Adrenal gland (tissue), 12 donors: ENCODE results near the gene RUFY2. TPM values are rescaled to one million over a fixed set of nuclear protein-coding genes. Genes with fewer than 3 reads are reported as not detected.
A peak's percentile ranks its signal among the peaks of the same experiment; 100 is the strongest.
"Not testable (repeated sequence)": the region's sequence is repeated elsewhere in the genome, so short reads cannot be mapped to it uniquely, and the experiment has no call there.

Source experiments
- DNase-seq, 7 donors: peaks; one replicate each; pipeline ENCODE4 v3.0.0-alpha.2; 2019 to 2020
- H3K27ac ChIP-seq, 5 donors: fragments of 200-600 bp; sonication (generic) in 4 of 5; 1 replicate in 3 of 5; 2 replicates in 2 of 5; pipeline versions ENCODE4 v1.5.1 to v1.8.0; 2016 to 2020; ENCODE audit warnings: mild to moderate bottlenecking in 1 of 5
- H3K27me3 ChIP-seq: fragments of 200-600 bp; 2 replicates; pipeline ENCODE4 v1.8.0; 2021
- H3K36me3 ChIP-seq, 2 donors: fragments of 200-600 bp; replicated peaks in 1 of 2; 1 replicate in 1 of 2; 2 replicates in 1 of 2; pipeline versions ENCODE4 v1.5.1 to v1.8.0; 2018 to 2022
- H3K4me1 ChIP-seq, 2 donors: fragments of 200-600 bp; replicated peaks in 1 of 2; 1 replicate in 1 of 2; 2 replicates in 1 of 2; pipeline versions ENCODE4 v1.5.1 to v1.8.0; 2018 to 2021
- H3K4me3 ChIP-seq, 4 donors: fragments of 200-600 bp; sonication (generic) in 3 of 4; one replicate each; pipeline ENCODE4 v1.5.1; 2016 to 2018
- H3K9me3 ChIP-seq, 3 donors: fragments of 200-600 bp; sonication (generic) in 1 of 3; replicated peaks in 1 of 3; 1 replicate in 2 of 3; 2 replicates in 1 of 3; pipeline versions ENCODE4 v1.5.1 to v1.8.0; 2016 to 2021
- CTCF ChIP-seq, 6 experiments: fragments of 450-650 bp in 4 of 6; fragments of 200-600 bp in 2 of 6; sonication (generic) in 1 of 6; IDR thresholded peaks; 1 replicate in 5 of 6; 2 replicates in 1 of 6; pipeline versions ENCODE4 v1.5.1 to v1.8.0; 2016 to 2021; ENCODE audit warnings: antibody characterized with exemption in 6 of 6, mild to moderate bottlenecking in 2 of 6, moderate library complexity in 1 of 6
- POLR2A ChIP-seq, 2 donors: fragments of 450-650 bp; IDR thresholded peaks; one replicate each; pipeline ENCODE4 v1.6.1; 2017; ENCODE audit warnings: antibody characterized with exemption in 2 of 2, mild to moderate bottlenecking in 2 of 2, moderate library complexity in 1 of 2
- WGBS, 4 donors: extraction: QIAGEN DNeasy Blood & Tissue Kit in 2 of 4; methylation state at CpG; one replicate each; pipeline versions ENCODE4 v1.1.5 to v1.1.7; 2013 to 2017; 5-methylcytosine and 5-hydroxymethylcytosine counted together
- intact Hi-C, 2 donors: fragments of 100-400 bp; cut with DNase I; formaldehyde crosslinking; loops; one replicate each; pipeline versions ENCODE4 v1.14.1 to v1.15.0; 2022 to 2023
- polyA plus RNA-seq, 3 donors: library from polyadenylated mRNA; stranded (reverse); fragments of 200-250 nt in 2 of 3; fragments of 350-450 nt in 1 of 3; fragmentation: Illumina TruSeq in 1 of 3; extraction: RNeasy Lipid Tissue Mini Kit (QIAGEN cat#74804) in 1 of 3; gene quantifications; one replicate each; pipeline ENCODE4 v1.2.3, GENCODE V29; 2013 to 2014
- total RNA-seq, 9 donors: library from RNA; depleted of rRNA in 4 of 9; stranded (reverse); fragments of >200 nt in 4 of 9; fragments of 120-200 nt in 1 of 9; fragmentation: NEBNext Ultra II Directional in 1 of 9; extraction: Animal tissue kit (Norgen Biotek cat#: 25700) in 1 of 9; gene quantifications; one replicate each; pipeline versions ENCODE4 v1.1.0 to v1.2.4, GENCODE V29; 2013 to 2023
- donor health status: healthy with polysubstance abuse.
- donor health status: Bipolar disorder and iron deficiency.
- donor health status: DM: yes; HTN: yes; CAD: no.
- donor health status: DM: no; HTN: no; CAD: no.
- donor health status: DM: no; HTN: no; CAD: no.
- donor health status: DM: yes; HTN: yes; CAD: no.

RUFY2 gene
- total and polyA plus RNA-seq, 12 donors, result 6.5 to 26.0 (median 15.5) TPM

GRCh38 chr10:68327889-68328786 is 78.9 kb downstream of the RUFY2 start:
- intact Hi-C loops, result no loop called here
- H3K4me3 ChIP-seq, result peak overlapping the region in 1 of 4 donors; percentile 46
- 2 to 8% (median 4%) methylated on average over 4 of the region's 4 CpGs for WGBS, 4 donors

GRCh38 chr10:68324396-68324795 is 82.7 kb downstream of the RUFY2 start:
- H3K4me3 ChIP-seq, H3K9me3 ChIP-seq, H3K36me3 ChIP-seq, H3K27me3 ChIP-seq, H3K27ac ChIP-seq, intact Hi-C loops, DNase-seq: not testable (repeated sequence)
- 89 to 95% (median 92%) methylated on average over 4 of the region's 4 CpGs for WGBS, 4 donors
- H3K4me1 ChIP-seq, result peaks cover 17 to 20% of the 10 kb centered on the region in 2 donors

More at GRCh38 chr10:68327889-68328786, 78.9 kb downstream of the RUFY2 start:
- Histone ChIP-seq H3K36me3 (no peaks in the 10 kb centered on the region), H3K9me3 (no peaks in the 10 kb centered on the region), H3K4me1 (peaks cover 28% of the 10 kb centered on the region in 2 donors), H3K27me3 (no peaks in the 10 kb centered on the region), H3K27ac (peak overlapping the region; percentile 49 to 93 (median 88))
- no peak for TF ChIP-seq CTCF (IDR thresholded peaks at IDR 0.05)
- TF ChIP-seq POLR2A (IDR thresholded peaks at IDR 0.05), result peak in 1 of 2 donors; percentile 31
- DNase-seq, result peak in 6 of 7 donors; percentile 26 to 61 (median 38)

GRCh38 chr10:68318331-68319059 is 88.6 kb downstream of the RUFY2 start:
- 83 to 91% (median 87%) methylated on average over 1 of the region's 1 CpG for WGBS, 4 donors
- Histone ChIP-seq H3K36me3 (no peaks in the 10 kb centered on the region), H3K27ac (no peak overlapping the region), H3K4me1 (no peaks in the 10 kb centered on the region), H3K27me3 (no peaks in the 10 kb centered on the region), H3K9me3 (peaks cover 0 to 8% (median 0%) of the 10 kb centered on the region in 3 donors), H3K4me3 (no peak overlapping the region)
- intact Hi-C loops, result no loop called here
- DNase-seq, result no peak
- TF ChIP-seq POLR2A (IDR thresholded peaks at IDR 0.05) (no peak), CTCF (IDR thresholded peaks at IDR 0.05) (no peak)

GRCh38 chr10:68315582-68315981 is 91.5 kb downstream of the RUFY2 start:
- DNase-seq, result no peak
- Histone ChIP-seq H3K4me3 (no peak overlapping the region), H3K27ac (no peak overlapping the region), H3K4me1 (no peaks in the 10 kb centered on the region), H3K27me3 (no peaks in the 10 kb centered on the region), H3K9me3 (peaks cover 0 to 8% (median 0%) of the 10 kb centered on the region in 3 donors), H3K36me3 (no peaks in the 10 kb centered on the region)
- TF ChIP-seq POLR2A (IDR thresholded peaks at IDR 0.05), result no peak
- TF ChIP-seq CTCF (IDR thresholded peaks at IDR 0.05), result no peak
- intact Hi-C loops, result no loop called here
- WGBS, 4 donors, result 90 to 95% (median 92%) methylated on average over 1 of the region's 1 CpG

GRCh38 chr10:68314930-68315329 is 92.1 kb downstream of the RUFY2 start:
- H3K27ac ChIP-seq, intact Hi-C loops, H3K36me3 ChIP-seq, DNase-seq, H3K9me3 ChIP-seq, H3K27me3 ChIP-seq, H3K4me3 ChIP-seq, H3K4me1 ChIP-seq: not testable (repeated sequence)
- 95 to 99% (median 96%) methylated on average over 6 of the region's 6 CpGs for WGBS, 4 donors
